ENCODE data around the gene PLA2G4D. TPM values are rescaled to one million over a fixed set of nuclear protein-coding genes. Genes with fewer than 3 reads are reported as not detected.

Gene PLA2G4D
- total RNA-seq, 1 donor: not detected

GRCh38 chr15:42053010-42053409 lies 41.4 kb downstream of the PLA2G4D start:
- Histone ChIP-seq H3K4me2 (ENCODE audit: insufficient read depth, low read length) (no peak overlapping the region), H3K4me1 (ENCODE audit: insufficient read depth, low read length) (peaks cover 9% of the 10 kb centered on the region), H3K27me3 (ENCODE audit: insufficient read depth, low read length) (peaks cover 44% of the 10 kb centered on the region), H3K79me2 (ENCODE audit: insufficient read depth, low read length) (no peaks in the 10 kb centered on the region), H3K27ac (ENCODE audit: low read depth, low read length) (no peak overlapping the region), H3K36me3 (ENCODE audit: insufficient read depth, low read length) (no peaks in the 10 kb centered on the region), H3K9me3 (ENCODE audit: low read depth, low read length) (no peaks in the 10 kb centered on the region), H3K4me3 (ENCODE audit: insufficient read depth, low read length) (no peak overlapping the region), H4K20me1 (ENCODE audit: insufficient read depth, low read length) (no peaks in the 10 kb centered on the region), H2AFZ (ENCODE audit: low read length) (no peak overlapping the region)
- TF ChIP-seq CTCF (IDR thresholded peaks at IDR 0.05; ENCODE audit: extremely low read depth, low read depth, low read length): no peak
- DNase-seq (ENCODE audit: insufficient read length, low spot score, missing footprints): no peak

GRCh38 chr15:42050484-42051255 lies 43.7 kb downstream of the PLA2G4D start:
- H3K79me2 ChIP-seq (ENCODE audit: insufficient read depth, low read length): no peaks in the 10 kb centered on the region
- no peak overlapping the region for H3K4me3 ChIP-seq (ENCODE audit: insufficient read depth, low read length)
- peaks cover 40% of the 10 kb centered on the region for H3K27me3 ChIP-seq (ENCODE audit: insufficient read depth, low read length)
- no peak for TF ChIP-seq CTCF (IDR thresholded peaks at IDR 0.05; ENCODE audit: extremely low read depth, low read depth, low read length)
- H3K36me3 ChIP-seq (ENCODE audit: insufficient read depth, low read length): no peaks in the 10 kb centered on the region
- H3K9me3 ChIP-seq (ENCODE audit: low read depth, low read length): no peaks in the 10 kb centered on the region
- H3K27ac ChIP-seq (ENCODE audit: low read depth, low read length): no peak overlapping the region
- DNase-seq (ENCODE audit: insufficient read length, low spot score, missing footprints): no peak
- no peaks in the 10 kb centered on the region for H3K4me1 ChIP-seq (ENCODE audit: insufficient read depth, low read length)
- H4K20me1 ChIP-seq (ENCODE audit: insufficient read depth, low read length): no peaks in the 10 kb centered on the region
- H2AFZ ChIP-seq (ENCODE audit: low read length): no peak overlapping the region
- no peak overlapping the region for H3K4me2 ChIP-seq (ENCODE audit: insufficient read depth, low read length)

GRCh38 chr15:42048821-42049200 lies 45.6 kb downstream of the PLA2G4D start:
- Histone ChIP-seq H3K9me3 (ENCODE audit: low read depth, low read length) (no peaks in the 10 kb centered on the region), H3K4me1 (ENCODE audit: insufficient read depth, low read length) (no peaks in the 10 kb centered on the region), H3K27ac (ENCODE audit: low read depth, low read length) (no peak overlapping the region), H3K36me3 (ENCODE audit: insufficient read depth, low read length) (no peaks in the 10 kb centered on the region), H2AFZ (ENCODE audit: low read length) (no peak overlapping the region), H3K79me2 (ENCODE audit: insufficient read depth, low read length) (no peaks in the 10 kb centered on the region), H4K20me1 (ENCODE audit: insufficient read depth, low read length) (no peaks in the 10 kb centered on the region), H3K27me3 (ENCODE audit: insufficient read depth, low read length) (peaks cover 37% of the 10 kb centered on the region), H3K4me3 (ENCODE audit: insufficient read depth, low read length) (no peak overlapping the region), H3K4me2 (ENCODE audit: insufficient read depth, low read length) (no peak overlapping the region)
- TF ChIP-seq CTCF (IDR thresholded peaks at IDR 0.05; ENCODE audit: extremely low read depth, low read depth, low read length): no peak
- no peak for DNase-seq (ENCODE audit: insufficient read length, low spot score, missing footprints)

GRCh38 chr15:42048080-42048820 lies 46.1 kb downstream of the PLA2G4D start:
- Histone ChIP-seq H3K9me3 (ENCODE audit: low read depth, low read length) (no peaks in the 10 kb centered on the region), H3K79me2 (ENCODE audit: insufficient read depth, low read length) (no peaks in the 10 kb centered on the region), H4K20me1 (ENCODE audit: insufficient read depth, low read length) (no peaks in the 10 kb centered on the region), H3K4me1 (ENCODE audit: insufficient read depth, low read length) (no peaks in the 10 kb centered on the region), H3K4me3 (ENCODE audit: insufficient read depth, low read length) (no peak overlapping the region), H3K27me3 (ENCODE audit: insufficient read depth, low read length) (peaks cover 32% of the 10 kb centered on the region), H2AFZ (ENCODE audit: low read length) (no peak overlapping the region), H3K36me3 (ENCODE audit: insufficient read depth, low read length) (no peaks in the 10 kb centered on the region), H3K27ac (ENCODE audit: low read depth, low read length) (no peak overlapping the region), H3K4me2 (ENCODE audit: insufficient read depth, low read length) (no peak overlapping the region)
- no peak for TF ChIP-seq CTCF (IDR thresholded peaks at IDR 0.05; ENCODE audit: extremely low read depth, low read depth, low read length)
- no peak for DNase-seq (ENCODE audit: insufficient read length, low spot score, missing footprints)
